ENCODE data around the gene TRIM50. TPM values are rescaled to one million over a fixed set of nuclear protein-coding genes. Genes with fewer than 3 reads are reported as not detected.
A peak's percentile ranks its signal among the peaks of the same experiment; 100 is the strongest.
"Not testable (repeated sequence)": the region's sequence is repeated elsewhere in the genome, so short reads cannot be mapped to it uniquely, and the experiment has no call there.

Gene TRIM50
- total RNA-seq, 3 donors from 2014 or later (not counting 1 experiment from before 2014, with no cell fraction given) = not detected

- ATAC-seq = no peak
- no peak overlapping the region for H3K4me3 Mint-ChIP-seq
Observed at GRCh38 chr7:73364006-73364728, 36.3 kb upstream of the TRIM50 start.

GRCh38 chr7:73363225-73364005, 35.5 kb upstream of the TRIM50 start:
- Histone ChIP-seq H3K4me3 (ENCODE audit: low read length) (no peak overlapping the region), H3K27ac (ENCODE audit: low read length) (no peak overlapping the region), H3K36me3 (ENCODE audit: control insufficient read depth, insufficient read depth, low read length) (no peaks in the 10 kb centered on the region), H3K9me3 (ENCODE audit: control insufficient read depth, insufficient read depth, low read length) (no peaks in the 10 kb centered on the region), H3K27me3 (ENCODE audit: control insufficient read depth, insufficient read depth, low read length) (no peaks in the 10 kb centered on the region), H3K4me1 (ENCODE audit: control insufficient read depth, insufficient read depth, low read length) (peaks cover 2% of the 10 kb centered on the region)
- H3K9me3 Mint-ChIP-seq = no peaks in the 10 kb centered on the region
- ATAC-seq = peak in 1 of 3 donors; percentile 30
- intact Hi-C loops (cut with micrococcal nuclease) = no loop called here
- TF ChIP-seq CTCF (IDR thresholded peaks at IDR 0.05) = no peak
- DNase-seq = no peak
- no peaks in the 10 kb centered on the region for H3K4me1 Mint-ChIP-seq
- 92% methylated on average over 28 of the region's 28 CpGs for WGBS (ENCODE audit: insufficient coverage)
- H3K27ac Mint-ChIP-seq = no peak overlapping the region
- H3K27me3 Mint-ChIP-seq (ENCODE audit: low read depth in 2 of 2) = peaks cover 0 to 9% of the 10 kb centered on the region in 2 donors
- no peaks in the 10 kb centered on the region for H3K36me3 Mint-ChIP-seq
- no peak overlapping the region for H3K4me3 Mint-ChIP-seq

More at GRCh38 chr7:73364006-73364728, 36.3 kb upstream of the TRIM50 start:
- WGBS (ENCODE audit: insufficient coverage) = 87% methylated on average over 25 of the region's 25 CpGs
- H3K27ac ChIP-seq (ENCODE audit: low read length) = no peak overlapping the region
- H3K36me3 ChIP-seq (ENCODE audit: control insufficient read depth, insufficient read depth, low read length) = no peaks in the 10 kb centered on the region
- Mint-ChIP-seq H3K4me1 (no peaks in the 10 kb centered on the region), H3K27me3 (ENCODE audit: low read depth in 2 of 2) (peaks cover 0 to 9% of the 10 kb centered on the region in 2 donors), H3K9me3 (no peaks in the 10 kb centered on the region), H3K27ac (no peak overlapping the region), H3K36me3 (no peaks in the 10 kb centered on the region)
- DNase-seq = no peak
- TF ChIP-seq CTCF (IDR thresholded peaks at IDR 0.05) = no peak
- H3K4me1 ChIP-seq (ENCODE audit: control insufficient read depth, insufficient read depth, low read length) = no peaks in the 10 kb centered on the region
- H3K4me3 ChIP-seq (ENCODE audit: low read length) = no peak overlapping the region
- intact Hi-C loops (cut with micrococcal nuclease) = no loop called here
- H3K9me3 ChIP-seq (ENCODE audit: control insufficient read depth, insufficient read depth, low read length) = no peaks in the 10 kb centered on the region
- H3K27me3 ChIP-seq (ENCODE audit: control insufficient read depth, insufficient read depth, low read length) = no peaks in the 10 kb centered on the region

DNA sequence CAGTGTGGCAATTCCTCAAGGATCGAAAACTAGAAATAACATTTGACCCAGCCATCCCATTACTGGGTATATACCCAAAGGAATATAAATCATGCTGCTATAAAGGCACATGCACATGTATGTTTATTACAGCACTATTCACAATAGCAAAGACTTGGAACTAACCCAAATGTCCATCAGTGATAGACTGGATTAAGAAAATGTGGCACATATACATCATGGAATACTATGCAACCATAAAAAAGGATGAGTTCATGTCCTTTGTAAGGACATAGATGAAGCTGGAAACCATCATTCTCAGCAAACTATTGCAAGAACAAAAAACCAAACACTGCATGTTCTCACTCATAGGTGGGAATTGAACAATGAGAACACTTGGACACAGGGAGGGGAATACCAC, 32.7 kb upstream of the TRIM50 start:
- H3K4me3 ChIP-seq (ENCODE audit: low read length); H3K9me3 Mint-ChIP-seq; H3K27me3 ChIP-seq (ENCODE audit: control insufficient read depth, insufficient read depth, low read length); H3K4me1 Mint-ChIP-seq; H3K36me3 Mint-ChIP-seq; H3K27ac Mint-ChIP-seq; H3K27ac ChIP-seq (ENCODE audit: low read length); intact Hi-C loops (cut with micrococcal nuclease); ATAC-seq; DNase-seq; H3K27me3 Mint-ChIP-seq (ENCODE audit: low read depth in 2 of 2); H3K9me3 ChIP-seq (ENCODE audit: control insufficient read depth, insufficient read depth, low read length); H3K4me3 Mint-ChIP-seq; H3K36me3 ChIP-seq (ENCODE audit: control insufficient read depth, insufficient read depth, low read length): not testable (repeated sequence)
- 100% methylated on average over 1 of the region's 1 CpG for WGBS (ENCODE audit: insufficient coverage)
- peaks cover 10% of the 10 kb centered on the region for H3K4me1 ChIP-seq (ENCODE audit: control insufficient read depth, insufficient read depth, low read length)

DNA sequence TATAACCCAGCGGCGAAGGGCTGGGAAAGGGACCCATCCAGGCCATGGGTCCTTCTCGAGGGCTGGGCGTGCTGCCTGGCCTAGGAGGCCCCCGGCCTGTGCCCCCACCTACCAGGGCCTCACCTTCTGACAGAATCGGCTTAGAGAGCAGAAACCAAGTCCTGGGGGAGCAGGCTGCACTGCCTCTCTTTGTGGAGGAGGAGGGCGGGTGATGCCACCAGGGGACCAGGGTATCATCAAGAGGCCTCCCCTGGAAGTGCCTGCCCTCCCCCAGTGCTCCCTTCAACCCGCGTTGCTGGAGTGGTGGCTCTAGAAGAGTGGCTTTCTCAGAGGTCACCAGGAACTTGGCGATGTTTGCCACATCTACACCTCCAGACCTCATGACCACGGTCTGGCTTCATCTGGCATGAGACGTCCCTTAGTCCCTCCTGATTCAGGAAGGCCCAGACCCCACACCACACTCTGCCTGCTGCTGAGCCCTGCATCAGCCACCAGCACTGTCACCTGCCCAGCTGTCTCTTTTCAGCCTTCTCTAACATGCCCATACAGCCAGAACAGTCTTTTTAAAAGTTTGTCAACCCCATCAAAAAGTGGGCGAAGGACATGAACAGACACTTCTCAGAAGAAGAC, 32.0 kb upstream of the TRIM50 start:
- 87% methylated on average over 13 of the region's 13 CpGs for WGBS (ENCODE audit: insufficient coverage)
- DNase-seq = no peak
- Mint-ChIP-seq H3K27ac (no peak overlapping the region), H3K36me3 (no peaks in the 10 kb centered on the region), H3K4me3 (no peak overlapping the region), H3K4me1 (peaks cover 0 to 5% of the 10 kb centered on the region in 2 donors), H3K27me3 (ENCODE audit: low read depth in 2 of 2) (peaks cover 0 to 4% of the 10 kb centered on the region in 2 donors), H3K9me3 (no peaks in the 10 kb centered on the region)
- peaks cover 2% of the 10 kb centered on the region for H3K27me3 ChIP-seq (ENCODE audit: control insufficient read depth, insufficient read depth, low read length)
- H3K36me3 ChIP-seq (ENCODE audit: control insufficient read depth, insufficient read depth, low read length) = no peaks in the 10 kb centered on the region
- intact Hi-C loops (cut with micrococcal nuclease) = no loop called here
- no peaks in the 10 kb centered on the region for H3K9me3 ChIP-seq (ENCODE audit: control insufficient read depth, insufficient read depth, low read length)
- H3K4me3 ChIP-seq (ENCODE audit: low read length) = no peak overlapping the region
- no peak overlapping the region for H3K27ac ChIP-seq (ENCODE audit: low read length)
- TF ChIP-seq CTCF (IDR thresholded peaks at IDR 0.05) = no peak
- H3K4me1 ChIP-seq (ENCODE audit: control insufficient read depth, insufficient read depth, low read length) = peaks cover 10% of the 10 kb centered on the region
- no peak for ATAC-seq

Measured in natural killer cell (primary cell).